ENCODE measurements around the gene RFX1. TPM values are rescaled to one million over a fixed set of nuclear protein-coding genes. Genes with fewer than 3 reads are reported as not detected.

RFX1 gene
- total and polyA plus RNA-seq, 9 of the 15 experiments (the other 6 are each of a cell fraction or from before 2014, with no cell fraction given): 0.14 to 19.3 (median 1.2) TPM

GRCh38 chr19:13952931-13953531 lies 53.1 kb downstream of the RFX1 start (continued):
- TF ChIP-seq, protein P1, sequence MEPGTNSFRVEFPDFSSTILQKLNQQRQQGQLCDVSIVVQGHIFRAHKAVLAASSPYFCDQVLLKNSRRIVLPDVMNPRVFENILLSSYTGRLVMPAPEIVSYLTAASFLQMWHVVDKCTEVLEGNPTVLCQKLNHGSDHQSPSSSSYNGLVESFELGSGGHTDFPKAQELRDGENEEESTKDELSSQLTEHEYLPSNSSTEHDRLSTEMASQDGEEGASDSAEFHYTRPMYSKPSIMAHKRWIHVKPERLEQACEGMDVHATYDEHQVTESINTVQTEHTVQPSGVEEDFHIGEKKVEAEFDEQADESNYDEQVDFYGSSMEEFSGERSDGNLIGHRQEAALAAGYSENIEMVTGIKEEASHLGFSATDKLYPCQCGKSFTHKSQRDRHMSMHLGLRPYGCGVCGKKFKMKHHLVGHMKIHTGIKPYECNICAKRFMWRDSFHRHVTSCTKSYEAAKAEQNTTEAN (CRISPR knock-in tag; IDR thresholded peaks at IDR 0.05): no peak
- TF ChIP-seq TCFL5 (CRISPR knock-in tag; conservative IDR thresholded peaks at IDR 0.05) (no peak), CSDE1 (IDR thresholded peaks at IDR 0.05) (no peak), YBX1 (IDR thresholded peaks at IDR 0.05) (no peak), SMARCA5 (IDR thresholded peaks at IDR 0.05) (no peak), MCM3 (IDR thresholded peaks at IDR 0.05) (no peak), POLR2G (IDR thresholded peaks at IDR 0.05; ENCODE audit: low read depth, low read length) (peak; percentile 29; the same call in 1 of the 2 replicates), PRDM10 (IDR thresholded peaks at IDR 0.05; ENCODE audit: partially characterized antibody) (peak; percentile 64), HNRNPLL (IDR thresholded peaks at IDR 0.05; ENCODE audit: low read depth, low read length, poor library complexity, severe bottlenecking) (peak; percentile 71), ZBTB8A (IDR thresholded peaks at IDR 0.05; ENCODE audit: partially characterized antibody) (no peak)
- TF ChIP-seq, protein P2, sequence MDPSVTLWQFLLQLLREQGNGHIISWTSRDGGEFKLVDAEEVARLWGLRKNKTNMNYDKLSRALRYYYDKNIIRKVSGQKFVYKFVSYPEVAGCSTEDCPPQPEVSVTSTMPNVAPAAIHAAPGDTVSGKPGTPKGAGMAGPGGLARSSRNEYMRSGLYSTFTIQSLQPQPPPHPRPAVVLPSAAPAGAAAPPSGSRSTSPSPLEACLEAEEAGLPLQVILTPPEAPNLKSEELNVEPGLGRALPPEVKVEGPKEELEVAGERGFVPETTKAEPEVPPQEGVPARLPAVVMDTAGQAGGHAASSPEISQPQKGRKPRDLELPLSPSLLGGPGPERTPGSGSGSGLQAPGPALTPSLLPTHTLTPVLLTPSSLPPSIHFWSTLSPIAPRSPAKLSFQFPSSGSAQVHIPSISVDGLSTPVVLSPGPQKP (CRISPR knock-in tag; IDR thresholded peaks at IDR 0.05): no peak
